GM19239 (cell line): ENCODE measurements around the gene NOXA1.
A peak's percentile ranks its signal among the peaks of the same experiment; 100 is the strongest.
"Not testable (repeated sequence)": the region's sequence is repeated elsewhere in the genome, so short reads cannot be mapped to it uniquely, and the experiment has no call there.

Source experiments
- DNase-seq: peaks from one replicate; pipeline ENCODE4 v3.0.0; 2011; ENCODE audit warnings: low spot score; ENCODE audit not compliant: insufficient read length
- FAIRE-seq: peaks from 2 replicates; lab custom pipeline; 2011; peaks lifted over from hg19 to GRCh38; lab: Jason Lieb, UNC

NOXA1 gene

DNA sequence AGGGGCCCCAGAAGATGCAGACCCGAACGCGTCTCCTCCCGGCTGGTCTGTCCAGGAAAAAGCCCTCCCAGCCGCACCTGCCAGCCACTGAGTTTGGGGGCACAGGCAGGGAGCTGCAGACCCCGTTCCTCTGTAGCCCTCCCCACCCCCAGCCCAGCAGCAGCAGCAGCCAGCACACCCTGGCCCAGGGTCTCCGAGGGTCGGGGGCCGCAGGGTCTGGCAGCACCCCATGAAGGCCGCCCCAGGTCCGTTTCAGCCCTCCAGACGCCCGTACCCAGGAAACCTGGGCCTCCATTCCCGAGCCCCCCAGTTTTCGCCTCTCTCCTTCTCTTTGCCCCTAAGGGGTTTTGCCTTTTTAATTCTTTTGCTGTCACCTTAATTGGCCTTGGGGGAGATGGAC lies 19.9 kb upstream of the NOXA1 start:
- DNase-seq, result no peak
- FAIRE-seq, result no peak

DNA sequence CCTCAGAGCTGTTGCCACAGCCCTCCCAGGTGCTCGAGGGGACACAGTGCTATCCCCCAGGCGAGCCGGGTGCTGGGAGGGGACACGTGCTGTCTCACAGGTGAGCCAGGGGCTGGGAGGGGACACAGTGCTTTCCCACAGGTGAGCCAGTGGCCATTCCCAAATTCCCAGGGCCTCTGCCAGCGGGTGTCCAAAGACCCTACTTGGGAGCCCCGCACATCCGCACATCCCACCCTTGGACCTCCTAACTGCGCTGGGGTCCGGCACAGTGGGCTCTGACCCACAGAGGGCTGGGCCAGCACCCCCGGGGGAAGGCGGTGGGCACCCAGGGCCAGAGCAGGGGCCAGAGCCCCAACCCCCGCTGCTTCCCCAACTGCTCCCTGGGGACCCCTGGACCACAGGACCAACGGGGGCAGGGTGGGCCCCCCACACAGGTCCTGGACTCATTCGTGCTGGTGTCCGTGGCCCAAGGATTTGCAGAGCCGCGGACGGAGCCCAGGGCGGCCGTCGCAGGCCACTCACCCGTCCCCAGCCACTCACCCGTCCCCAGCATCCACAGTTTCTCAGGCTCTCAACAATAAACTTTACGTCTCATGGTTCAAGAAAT lies 18.1 kb upstream of the NOXA1 start:
- FAIRE-seq, result no peak
- DNase-seq, result no peak

DNA sequence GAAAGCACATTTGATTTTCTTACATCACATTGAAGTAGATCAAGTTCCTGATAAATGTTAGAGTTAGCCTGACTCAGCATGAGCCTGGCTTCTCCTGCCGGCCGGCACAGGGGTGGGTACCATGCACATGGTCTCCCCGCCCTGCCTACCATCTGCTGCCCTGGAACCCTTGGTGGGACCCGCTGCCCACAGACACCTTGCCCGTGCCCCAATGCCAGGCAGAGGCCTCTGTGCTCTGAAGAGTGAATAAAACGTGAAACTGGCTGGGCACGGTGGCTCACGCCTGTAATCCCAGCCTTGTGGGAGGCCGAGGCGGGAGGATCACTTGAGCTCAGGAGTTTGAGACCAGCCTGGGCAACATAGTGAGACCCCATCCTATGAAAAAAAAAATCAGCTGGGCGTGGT lies 17.5 kb upstream of the NOXA1 start:
- FAIRE-seq (no peak), DNase-seq (no peak)

DNA sequence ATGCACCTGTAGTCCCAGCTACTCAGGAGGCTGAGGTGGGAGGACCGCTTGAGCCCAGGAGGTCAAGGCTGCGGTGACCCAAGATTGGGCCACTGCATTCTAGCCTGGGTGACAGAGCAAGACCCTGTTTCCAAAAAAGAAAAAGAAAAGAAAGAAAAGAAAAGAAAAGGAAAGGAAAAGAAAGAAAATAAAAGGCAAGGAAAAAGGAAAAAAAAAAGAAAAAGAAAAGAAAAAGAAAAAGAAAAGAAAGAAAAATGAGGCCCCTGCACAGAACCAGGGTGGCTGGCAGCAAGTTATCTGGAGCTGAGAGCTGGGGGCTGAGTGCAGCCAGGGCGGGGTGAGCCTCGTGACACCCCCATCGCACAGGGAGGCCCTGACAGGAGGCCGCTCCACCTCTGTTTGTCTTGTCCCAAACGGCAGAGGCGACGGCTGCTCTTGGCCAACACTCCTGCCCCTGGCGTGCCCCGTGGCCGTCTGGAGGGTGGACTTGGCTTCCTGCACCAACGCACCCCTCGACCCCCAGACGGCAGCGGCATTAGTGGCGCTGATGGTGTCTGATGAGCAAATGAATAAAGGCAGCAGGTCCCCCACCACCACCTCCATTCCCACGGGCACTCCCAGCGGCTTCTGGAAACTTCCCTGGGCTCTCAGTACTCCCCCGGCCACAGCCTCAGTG lies 17.0 kb upstream of the NOXA1 start:
- DNase-seq (no peak), FAIRE-seq (no peak)

DNA sequence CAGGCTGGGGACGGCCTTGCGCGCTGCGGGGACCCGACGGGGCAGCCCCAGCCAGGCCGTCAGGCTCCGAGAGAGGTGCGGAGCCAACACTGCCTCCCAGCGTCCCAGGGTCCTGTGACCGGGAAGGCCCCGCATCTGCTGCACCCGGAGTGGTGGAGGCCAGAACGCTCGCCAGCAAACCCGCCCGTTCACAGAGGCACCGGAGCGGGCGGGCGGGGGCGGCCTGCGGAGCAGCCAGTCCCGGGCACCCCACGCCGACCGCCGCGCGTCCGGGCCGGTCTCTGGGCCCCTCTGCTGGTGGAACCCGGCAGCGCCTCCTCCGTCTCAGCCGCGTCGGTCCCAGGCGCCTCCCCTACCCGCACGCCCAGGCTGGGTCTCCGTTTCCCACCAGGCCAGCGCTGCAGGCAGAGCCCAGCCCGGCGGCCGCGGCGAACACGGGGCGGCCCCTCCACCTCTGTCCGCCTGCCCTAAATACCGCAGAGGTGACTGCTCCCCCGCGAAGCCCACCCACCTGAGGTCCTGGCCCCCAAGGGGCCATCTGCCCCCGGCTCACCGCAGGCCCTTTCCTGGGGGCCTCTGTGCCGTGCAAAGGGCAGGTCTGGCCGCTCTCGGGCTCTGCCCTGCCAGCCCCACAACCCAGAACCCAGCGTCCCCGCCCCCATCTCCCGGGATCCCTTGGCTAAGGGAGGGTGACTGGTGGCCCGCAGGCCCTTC lies 16.2 kb upstream of the NOXA1 start:
- peak; percentile 68 for DNase-seq
- no peak for FAIRE-seq

DNA sequence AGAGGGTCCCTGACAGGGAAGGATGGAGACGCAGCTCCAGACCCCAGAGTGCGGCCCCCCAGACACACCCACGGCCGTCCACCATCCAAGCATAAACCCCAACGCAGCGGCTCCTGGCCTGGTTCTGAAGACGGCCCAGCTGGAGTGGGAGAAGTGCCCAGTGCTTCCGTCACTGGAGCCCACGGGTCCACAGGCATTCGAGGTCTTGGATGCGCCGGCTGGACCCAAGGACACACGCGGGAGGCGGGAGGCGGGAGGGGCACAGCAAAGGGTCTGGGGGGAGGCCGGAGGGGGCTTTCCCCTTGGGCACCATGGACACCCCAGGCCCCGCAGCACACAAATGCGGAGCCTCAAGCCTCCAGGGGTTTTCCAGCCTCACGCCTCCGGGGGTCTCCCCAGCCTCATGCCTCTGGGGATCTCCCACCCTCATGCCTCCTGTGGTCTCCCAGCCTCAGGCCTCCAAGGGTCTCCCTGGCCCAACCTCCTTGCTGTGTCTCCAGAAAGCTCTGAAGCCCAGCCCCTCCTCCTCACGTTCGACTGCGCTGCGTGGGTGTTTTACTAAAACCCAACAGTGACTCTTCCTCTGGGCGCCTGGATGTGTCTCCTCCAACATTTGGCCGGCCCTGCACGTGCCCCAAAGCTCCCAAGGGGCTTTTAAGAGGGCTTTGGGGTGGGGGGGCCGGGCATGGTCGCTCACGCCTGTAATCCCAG lies 15.4 kb upstream of the NOXA1 start:
- no peak for FAIRE-seq
- no peak for DNase-seq

DNA sequence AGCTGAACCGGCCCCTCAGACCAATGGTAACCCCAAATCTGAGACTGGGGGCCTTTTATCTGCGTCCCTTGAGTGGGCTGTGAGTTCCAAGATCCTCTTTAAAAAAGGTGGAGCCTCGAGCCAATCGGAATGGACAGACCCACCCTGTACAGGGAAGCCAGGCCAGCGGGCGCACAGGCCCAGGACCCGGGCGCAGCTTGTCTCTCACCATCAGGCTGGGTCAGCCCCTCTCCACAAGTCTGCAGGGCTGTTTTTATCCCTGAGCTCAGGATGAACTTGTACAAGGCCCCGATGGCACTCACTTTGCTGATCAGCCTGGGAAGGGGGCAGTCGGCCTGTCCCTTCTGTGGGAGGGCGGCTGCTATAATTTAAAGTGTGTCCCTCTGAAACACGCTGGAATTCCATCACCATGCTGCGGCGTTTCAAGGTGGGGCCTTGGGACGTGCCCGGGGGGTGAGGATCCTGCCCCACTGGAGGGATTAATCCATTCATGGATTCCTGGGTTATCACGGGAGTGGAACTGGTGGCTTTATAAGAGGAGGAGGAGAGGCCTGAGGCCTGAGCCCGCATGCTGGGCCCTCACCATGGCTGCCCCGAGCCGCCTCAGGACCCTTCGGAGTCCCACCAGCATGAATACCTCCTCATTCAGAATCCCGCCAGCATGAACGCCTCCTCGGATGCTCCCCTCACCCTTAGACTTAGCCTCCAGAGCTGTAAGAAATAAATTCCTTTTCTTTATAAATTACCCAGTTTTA lies 14.4 kb upstream of the NOXA1 start:
- FAIRE-seq, result no peak
- DNase-seq, result no peak

DNA sequence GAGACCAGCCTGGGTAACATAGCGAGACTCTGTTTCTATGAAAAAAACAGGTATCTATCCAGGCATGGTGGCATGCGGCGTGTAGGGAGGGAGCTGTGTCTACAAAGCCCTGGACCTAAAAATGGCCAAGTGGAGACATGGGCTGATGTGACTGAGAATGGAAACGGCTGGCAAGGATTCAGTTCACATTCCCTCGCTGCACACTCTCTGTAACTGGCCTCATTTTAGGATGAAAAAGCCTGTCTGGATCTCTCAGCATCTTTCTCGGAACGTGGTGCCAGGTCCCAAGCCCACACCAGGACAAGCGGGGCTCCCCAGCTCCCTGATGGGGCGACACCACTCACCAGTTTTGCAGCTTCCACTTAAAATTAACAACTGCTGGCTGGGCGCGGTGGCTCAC lies 13.7 kb upstream of the NOXA1 start:
- DNase-seq, result no peak
- no peak for FAIRE-seq

DNA sequence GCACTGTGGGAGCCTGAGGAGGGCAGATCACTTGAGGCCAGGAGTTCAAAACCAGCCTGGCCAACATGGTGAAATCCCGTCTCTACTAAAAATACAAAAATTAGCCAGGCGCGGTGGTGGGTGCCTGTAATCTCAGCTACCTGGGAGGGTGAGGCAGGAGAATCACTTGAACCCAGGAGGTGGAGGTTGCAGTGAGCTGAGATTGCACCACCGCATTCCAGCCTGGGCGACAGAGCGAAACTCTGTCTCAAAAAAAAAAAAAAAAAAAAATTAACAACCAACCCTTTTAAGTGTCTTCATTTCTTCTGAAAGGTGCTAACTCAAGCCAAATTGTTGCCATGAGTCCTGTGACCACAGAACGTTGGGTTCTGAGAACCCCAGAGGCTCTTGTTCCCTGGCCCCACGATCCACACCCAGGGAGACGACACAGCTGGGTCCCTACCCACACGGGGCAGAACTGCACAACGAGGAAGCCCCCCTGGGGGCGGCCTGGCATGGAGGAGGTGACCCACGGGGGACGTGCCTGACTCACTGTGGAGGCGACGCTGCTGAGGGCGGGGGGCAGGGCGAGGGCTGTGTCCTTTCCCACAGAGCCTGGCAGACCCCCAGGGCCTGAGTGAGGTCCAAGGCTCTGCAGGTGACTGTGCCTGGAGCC lies 12.8 kb upstream of the NOXA1 start:
- not testable (repeated sequence) for FAIRE-seq, DNase-seq

DNA sequence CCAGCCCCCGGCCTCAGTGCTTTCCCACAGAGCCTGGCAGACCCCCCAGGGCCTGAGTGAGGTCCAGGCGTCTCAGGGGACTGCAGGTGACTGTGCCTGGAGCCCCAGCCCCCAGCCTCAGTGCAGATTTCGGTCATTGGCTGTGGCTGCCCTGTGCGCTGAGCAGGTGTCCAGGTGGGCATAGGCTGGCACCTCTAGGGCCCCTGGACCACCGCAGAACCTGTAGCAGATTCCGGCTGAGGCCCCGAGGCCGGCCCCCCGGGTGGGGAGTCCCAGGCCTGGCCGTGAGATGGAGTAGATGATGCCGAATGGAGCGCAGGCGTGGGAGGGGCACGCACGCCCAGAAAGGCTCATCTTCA lies 12.3 kb upstream of the NOXA1 start:
- FAIRE-seq (no peak), DNase-seq (no peak)

DNA sequence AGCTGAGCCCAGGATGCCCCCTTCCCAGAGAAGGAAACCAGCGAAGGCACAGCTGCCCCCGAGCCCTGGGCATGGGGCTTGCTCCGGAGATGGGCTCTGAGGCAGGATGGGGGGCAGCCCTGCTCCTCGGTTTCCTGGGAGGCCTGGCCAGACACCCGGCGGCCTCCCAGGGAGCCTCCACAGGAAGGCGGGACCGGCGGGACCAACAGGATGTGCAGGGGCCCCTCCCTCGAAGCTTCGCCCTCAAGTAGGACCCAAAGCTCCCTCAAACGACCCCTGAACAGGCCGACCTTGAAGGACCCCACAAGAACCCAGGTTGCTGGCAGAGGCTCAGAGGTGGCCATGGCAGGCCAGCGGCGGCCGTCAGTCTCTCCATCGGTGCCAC lies 11.9 kb upstream of the NOXA1 start:
- FAIRE-seq (no peak), DNase-seq (no peak)

DNA sequence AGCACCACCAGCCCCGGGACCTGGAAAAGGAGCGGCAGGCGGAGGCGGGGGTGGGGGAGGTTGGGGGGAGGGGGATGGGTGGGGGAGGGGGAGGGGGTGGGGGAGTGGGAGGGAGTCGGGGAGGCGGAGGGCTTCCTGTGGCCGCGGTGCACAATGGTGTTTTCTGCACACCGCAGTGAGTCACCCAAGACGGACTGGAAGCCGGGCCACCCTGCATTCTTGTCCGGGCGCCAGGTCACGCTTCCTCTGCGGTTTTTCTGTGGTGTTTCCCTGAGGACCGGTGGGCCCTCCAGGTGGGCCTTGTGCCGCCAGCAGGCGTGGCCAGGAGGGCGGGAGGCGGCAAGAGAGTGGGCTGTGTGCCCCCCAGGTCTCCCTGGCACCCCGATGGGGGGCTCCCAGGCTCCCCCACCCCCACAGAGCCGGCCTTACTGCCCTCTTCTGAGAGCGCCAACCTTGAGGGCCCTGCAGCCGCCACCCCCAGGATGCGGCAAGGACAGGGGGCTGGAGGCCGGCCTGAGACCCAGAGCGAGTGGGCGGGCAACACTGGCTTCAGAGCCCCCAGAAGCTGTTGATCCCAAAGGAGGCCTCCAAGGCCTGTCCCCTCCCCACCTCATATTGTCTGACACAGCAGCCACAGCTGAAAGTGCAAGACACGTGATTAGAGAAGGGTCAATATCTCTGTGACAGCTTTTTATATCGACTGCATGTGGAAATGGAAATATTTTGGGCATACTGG lies 11.4 kb upstream of the NOXA1 start:
- FAIRE-seq (no peak), DNase-seq (peak; percentile 89)

DNA sequence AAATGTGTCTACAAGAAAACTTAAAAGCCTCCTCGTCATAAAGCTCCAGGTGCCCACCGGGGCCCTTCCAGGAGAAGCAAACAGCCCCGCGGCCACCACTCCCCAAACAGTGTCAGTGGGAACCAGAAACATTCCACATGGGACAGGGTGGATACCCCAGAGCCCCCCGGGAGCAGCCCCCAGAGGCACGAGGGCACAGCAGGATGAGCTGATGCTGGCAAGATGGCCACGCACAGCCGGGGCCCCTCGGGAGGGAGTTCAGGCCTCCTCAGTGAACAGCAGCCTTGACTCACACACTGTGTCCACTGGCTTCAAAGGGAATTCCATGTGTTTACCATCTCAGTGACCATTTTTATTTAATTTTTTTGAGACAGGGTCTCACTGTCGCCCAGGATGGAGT lies 10.8 kb upstream of the NOXA1 start:
- no peak for FAIRE-seq

DNA sequence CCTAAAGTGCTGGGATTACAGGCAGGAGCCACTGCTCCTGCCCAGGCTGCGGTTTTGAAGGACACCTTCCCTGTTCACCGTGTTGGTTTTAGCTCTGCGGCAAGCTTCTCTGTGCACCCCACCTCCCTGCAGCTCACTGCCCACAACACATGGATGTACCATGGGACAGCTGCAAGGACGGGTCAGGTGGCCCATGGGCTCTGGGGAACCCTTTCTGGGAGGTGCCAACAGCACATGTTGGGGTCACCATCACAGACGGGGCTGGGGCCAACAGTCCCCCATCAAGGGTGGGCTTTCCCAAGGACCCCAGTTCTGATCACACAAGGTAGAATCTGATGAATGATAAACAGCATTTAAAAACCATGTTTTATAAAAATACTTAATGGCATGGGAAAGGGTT lies 7.7 kb upstream of the NOXA1 start:
- FAIRE-seq (no peak), DNase-seq (no peak)

More for the DNA sequence above, 10.8 kb upstream of the NOXA1 start:
- no peak for DNase-seq

DNA sequence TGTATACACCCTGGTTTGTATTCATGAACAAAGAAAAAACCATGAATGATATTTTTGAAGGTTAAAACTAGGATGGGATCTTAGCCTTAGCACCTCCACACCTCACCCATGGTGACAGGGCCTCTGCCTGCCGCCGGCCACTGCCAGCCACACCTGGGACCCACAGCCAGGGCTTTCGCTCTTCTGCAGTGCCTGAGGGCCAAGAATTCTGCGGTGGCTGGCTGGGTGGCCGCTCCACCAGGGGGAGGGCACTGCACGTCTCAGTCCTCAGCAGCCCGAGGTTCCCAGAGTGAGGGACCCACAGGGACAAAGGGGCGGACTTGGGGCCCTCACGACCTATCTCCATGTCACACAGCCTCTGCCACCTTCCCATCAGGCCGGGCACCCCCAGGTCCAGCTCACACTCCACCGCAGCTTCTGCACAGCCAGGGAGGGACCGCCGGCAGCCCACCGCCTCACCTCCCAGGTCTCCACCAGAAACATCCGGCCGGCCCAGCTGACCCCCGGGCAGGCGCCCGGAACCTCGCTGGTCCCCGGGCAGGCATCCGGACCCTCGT lies 7.1 kb upstream of the NOXA1 start:
- FAIRE-seq, result no peak
- no peak for DNase-seq

DNA sequence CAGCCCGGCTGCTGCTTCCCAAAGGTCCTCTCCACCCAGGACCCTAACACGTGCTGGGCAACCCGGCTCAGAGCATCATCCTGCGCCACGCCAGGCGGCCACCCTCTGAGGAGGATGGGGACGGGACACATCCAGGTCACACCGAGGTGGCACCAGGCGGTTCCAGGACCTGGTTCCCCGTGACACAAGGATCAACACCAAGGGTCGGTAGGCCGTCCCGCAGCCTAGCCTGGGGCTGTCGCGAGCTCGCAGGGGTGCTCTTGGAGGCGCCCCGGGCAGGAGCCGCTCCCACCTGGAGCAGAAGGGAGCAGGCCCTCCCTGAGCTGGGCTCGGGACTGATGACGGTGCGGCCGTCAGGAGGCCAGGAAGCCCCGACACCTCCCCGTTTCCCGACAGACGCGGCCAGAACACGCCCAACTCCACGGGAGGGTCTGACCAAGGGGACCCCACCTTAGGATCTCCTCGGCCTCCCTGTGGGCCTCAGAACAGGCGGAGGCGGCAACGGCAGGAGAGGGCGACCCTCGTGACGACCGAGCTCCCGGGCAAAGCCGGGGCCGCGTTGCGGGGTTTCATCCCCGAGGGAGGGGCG lies 6.5 kb upstream of the NOXA1 start:
- DNase-seq, result no peak

DNA sequence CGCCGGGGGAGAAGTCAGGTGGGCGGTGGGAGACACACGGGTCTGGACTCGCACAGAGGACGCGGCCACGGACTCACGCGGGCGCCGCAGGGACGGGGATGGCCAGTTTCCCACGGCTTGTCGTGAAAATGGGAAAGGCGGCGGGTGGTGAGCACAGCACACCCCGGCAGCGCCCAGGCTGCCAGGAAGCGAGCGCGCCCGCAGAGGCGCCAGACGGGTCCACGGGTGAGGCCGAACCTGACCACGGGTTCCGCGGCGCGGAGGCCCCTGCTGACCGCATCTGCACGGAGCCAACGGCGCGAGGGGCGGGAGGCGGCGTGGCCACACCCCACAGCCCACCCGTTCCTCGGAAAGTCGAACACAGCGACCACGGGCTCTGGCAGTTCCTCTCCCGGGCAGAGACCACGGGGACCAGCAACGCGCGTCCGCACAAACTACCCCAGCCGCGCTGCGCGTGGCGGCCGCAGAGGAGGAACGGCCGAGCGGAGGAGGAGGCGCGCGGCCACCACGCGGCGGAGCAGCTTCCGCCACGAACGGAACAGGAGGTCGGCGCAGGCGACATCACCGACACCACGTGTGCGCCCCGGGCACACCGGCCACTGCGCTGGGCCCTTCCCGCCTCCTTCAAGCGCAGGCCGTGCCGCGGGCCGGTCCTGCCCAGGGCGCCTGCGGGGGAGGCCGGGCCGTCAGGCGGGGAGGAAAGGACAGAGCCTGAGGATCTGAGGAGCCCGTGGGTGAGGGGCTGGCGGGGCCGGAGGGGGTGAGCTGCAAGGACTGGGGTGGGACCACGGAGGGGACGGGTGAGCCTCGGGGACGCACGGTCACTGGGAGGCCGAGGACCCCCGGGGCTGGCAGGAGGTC lies 5.8 kb upstream of the NOXA1 start:
- DNase-seq (no peak), FAIRE-seq (no peak)

More for the DNA sequence above, 6.5 kb upstream of the NOXA1 start:
- FAIRE-seq, result no peak
